ENCODE data around the gene LIPH.
A peak's percentile ranks its signal among the peaks of the same experiment; 100 is the strongest.

LIPH gene

GRCh38 chr3:185537369-185537970, 14.9 kb downstream of the LIPH start:
- peak; percentile 74 for DNase-seq

DNA sequence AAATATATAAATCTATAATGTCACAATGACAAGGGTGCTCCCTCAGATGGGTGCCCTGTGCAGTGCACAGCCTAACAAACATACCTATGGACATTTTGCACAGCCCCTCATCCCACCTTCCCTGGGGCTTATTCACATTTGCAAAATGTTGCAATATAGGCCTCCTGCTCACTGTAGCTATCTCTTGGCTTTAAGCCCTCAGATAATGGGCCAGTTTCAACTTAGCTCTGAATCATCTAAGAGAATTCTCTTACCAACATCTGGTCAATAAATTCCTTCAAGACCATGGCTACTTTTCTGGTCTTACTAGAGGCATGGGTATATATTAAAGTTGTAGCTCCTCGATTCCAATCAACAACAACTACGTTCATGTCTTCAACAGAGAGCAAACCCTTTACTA, 17.9 kb downstream of the LIPH start:
- DNase-seq: no peak

DNA sequence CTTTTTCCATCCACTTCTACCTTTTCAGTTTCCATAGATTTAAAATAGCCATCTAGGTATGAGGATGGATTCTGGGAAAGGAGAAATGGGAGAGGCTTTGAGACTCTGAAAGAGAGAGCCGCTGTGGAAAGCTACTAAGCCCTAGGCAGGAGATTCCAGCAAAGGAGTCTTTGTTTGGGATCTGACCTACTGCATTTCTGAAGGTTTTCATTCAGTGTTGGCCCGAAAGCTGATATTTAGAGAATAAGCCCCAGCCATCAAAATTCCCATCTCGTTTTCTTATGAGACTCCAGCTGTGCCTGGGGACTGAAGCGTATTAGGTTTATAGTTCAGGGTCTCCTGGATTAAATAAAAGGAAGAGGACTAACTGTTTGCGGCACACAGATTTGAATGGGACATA, 19.5 kb downstream of the LIPH start:
- DNase-seq: no peak

DNA sequence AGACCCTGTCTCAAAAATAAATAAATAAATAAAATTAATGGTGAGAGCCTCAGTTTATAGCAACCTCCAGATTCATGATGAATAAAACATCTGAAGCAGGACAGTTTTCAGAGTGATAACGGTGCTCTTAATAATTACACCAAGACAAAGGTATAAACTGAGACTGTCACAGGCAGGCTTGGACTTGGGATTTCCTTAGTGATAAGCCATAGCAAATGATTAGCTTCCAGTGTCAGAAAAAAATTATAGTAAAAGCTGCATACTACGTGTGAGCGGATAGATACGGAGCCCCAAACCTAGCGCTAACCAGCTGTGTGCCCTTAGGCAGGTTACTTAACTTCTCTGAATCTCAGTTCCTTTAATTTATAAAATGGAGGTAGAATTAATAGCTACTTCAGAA, 21.5 kb downstream of the LIPH start:
- no peak for DNase-seq

- DNase-seq: no peak
Observed at GRCh38 chr3:185528532-185528931, 23.9 kb downstream of the LIPH start.

GRCh38 chr3:185527364-185527763, 25.0 kb downstream of the LIPH start:
- no peak for DNase-seq

DNA sequence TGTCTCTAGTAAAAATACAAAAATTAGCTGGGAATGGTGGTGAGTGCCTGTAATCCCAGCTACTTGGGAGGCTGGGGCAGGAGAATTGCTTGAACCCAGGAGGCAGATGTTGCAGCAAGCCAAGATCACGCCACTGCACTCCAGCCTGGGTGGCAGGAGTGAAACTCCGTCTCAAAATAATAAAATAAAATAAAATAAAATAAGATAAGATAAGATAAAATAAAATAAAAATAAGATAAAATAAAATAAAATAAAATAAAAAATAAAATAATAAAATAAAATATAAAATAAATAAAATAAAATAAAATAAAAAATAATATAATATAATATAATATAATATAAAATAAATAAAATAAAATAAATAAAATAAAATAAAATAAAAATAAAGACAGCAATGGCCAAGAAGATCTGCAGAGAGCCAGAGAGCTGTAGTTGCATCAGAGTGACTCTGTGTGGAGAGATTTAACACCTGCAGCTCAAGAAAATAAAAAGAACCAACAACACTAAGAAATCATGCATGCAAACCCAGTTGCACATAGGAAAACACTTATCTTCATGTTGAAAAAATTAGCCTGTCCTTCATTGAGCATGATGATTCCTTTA, 25.9 kb downstream of the LIPH start:
- no peak for DNase-seq

GRCh38 chr3:185521349-185522138, 30.8 kb downstream of the LIPH start:
- no peak for DNase-seq

GRCh38 chr3:185519021-185519420, 33.4 kb downstream of the LIPH start:
- no peak for DNase-seq

- no peak for DNase-seq
Observed at GRCh38 chr3:185517387-185518130, 34.8 kb downstream of the LIPH start.

- no peak for DNase-seq
Observed at GRCh38 chr3:185511711-185512110, 40.7 kb downstream of the LIPH start.

- no peak for DNase-seq
Observed at GRCh38 chr3:185508335-185508991, 43.9 kb downstream of the LIPH start.

- DNase-seq: no peak
Observed at GRCh38 chr3:185507883-185508282, 44.5 kb downstream of the LIPH start.

DNA sequence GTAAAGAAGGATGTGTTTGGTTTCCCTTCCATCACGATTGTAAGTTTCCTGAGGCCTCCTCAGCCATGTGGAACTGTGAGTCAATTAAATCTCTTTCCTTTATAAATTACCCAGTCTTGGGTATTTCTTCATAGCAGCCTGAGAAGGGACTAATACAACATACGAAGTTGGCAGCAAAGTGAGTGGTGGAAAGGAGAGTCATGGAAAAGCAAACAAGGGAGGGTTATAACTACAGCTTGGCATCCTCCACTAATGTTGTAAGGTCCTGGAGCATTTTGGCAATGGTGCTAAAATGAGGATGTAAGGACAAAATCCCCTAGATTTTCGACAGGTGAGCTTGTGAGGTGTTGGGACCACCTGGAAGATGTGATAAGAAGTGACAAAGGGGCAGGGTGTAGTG, 47.8 kb downstream of the LIPH start:
- DNase-seq: no peak

DNA sequence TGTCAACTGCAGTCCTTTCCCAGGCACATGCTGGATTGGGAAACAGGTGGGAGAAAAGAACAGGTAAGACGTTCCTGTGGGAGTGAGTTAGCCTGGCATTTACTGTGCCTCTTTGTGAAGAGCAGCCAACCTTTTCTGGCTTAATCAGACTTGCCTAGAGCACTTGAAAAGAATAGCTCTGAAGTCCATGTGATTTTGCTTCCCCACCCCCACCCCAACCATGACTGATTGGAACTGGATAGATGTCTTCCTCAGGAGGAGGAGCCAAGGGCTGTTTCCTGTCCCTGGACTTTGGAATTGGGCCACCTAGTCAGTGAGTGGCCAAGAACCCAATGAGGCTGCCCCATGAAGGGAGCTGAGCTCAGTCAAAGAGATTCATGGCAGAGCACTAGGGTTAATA, 48.9 kb downstream of the LIPH start:
- DNase-seq: no peak

GRCh38 chr3:185502987-185503386, 49.4 kb downstream of the LIPH start:
- no peak for DNase-seq

- DNase-seq: peak; percentile 92
Observed at GRCh38 chr3:185498503-185499396, 53.6 kb downstream of the LIPH start, which contains the start of gene TMEM41A. TMEM41A (minus strand) TSS chr3:185499035; CDS start chr3:185498961, 74 bp downstream.

GRCh38 chr3:185490241-185490640, 62.1 kb downstream of the LIPH start:
- no peak for DNase-seq

GRCh38 chr3:185489462-185489861, 62.9 kb downstream of the LIPH start:
- no peak for DNase-seq

DNA sequence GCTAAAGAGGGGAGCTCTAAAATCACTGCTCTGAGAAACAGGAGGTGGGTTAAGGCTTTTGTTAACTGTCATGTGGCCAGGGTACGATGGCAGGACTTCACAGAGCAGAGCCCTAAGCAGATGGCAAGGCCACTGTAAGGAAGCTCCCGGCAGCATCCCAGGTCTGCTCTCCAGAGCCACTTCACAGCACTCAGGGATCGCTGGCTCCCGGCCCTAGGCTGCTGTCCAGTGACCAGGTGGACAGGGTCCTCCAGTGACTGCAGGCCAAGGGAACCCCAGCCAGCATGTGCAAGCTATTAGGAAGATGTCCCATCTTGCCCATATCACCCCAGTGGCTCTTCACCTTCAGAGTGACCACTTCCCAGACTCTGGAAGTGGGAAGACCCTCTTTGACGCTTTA, 63.9 kb downstream of the LIPH start:
- DNase-seq: no peak

DNA sequence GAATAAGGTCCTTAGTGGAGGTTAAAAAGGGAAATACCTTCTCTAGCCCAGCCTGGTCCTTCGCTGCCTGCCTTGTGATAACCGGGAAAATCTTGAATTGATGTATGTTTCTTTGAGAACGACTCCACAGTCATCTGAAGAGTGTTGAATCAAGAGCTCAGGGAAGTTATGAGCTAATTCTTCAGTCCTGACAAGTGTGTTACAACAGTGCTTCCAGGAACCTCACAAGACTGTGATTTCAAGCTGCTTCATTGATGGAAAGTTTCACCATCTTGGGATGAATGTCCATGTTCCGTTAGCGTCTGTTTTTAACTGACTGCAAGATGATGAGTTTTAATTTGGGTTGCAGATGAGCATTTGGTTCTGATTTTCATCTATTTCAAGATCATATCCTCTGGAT, 66.0 kb downstream of the LIPH start:
- DNase-seq: no peak

GRCh38 chr3:185484296-185484695, 68.1 kb downstream of the LIPH start:
- DNase-seq: no peak
